HG03342 (cell line): Measurements from ENCODE around the gene LSM12.
"Not testable (repeated sequence)": the region's sequence is repeated elsewhere in the genome, so short reads cannot be mapped to it uniquely, and the experiment has no call there.

Experiments used
- ATAC-seq: cut with Tn5 transposase; IDR thresholded peaks from one replicate; pipeline ENCODE4 v1.9.1; 2021; ENCODE audit warnings: mild to moderate bottlenecking, moderate library complexity; ENCODE audit not compliant: unreplicated experiment

Gene LSM12

GRCh38 chr17:44076716-44077594 lies 10.5 kb upstream of the LSM12 start:
- no peak for ATAC-seq

DNA sequence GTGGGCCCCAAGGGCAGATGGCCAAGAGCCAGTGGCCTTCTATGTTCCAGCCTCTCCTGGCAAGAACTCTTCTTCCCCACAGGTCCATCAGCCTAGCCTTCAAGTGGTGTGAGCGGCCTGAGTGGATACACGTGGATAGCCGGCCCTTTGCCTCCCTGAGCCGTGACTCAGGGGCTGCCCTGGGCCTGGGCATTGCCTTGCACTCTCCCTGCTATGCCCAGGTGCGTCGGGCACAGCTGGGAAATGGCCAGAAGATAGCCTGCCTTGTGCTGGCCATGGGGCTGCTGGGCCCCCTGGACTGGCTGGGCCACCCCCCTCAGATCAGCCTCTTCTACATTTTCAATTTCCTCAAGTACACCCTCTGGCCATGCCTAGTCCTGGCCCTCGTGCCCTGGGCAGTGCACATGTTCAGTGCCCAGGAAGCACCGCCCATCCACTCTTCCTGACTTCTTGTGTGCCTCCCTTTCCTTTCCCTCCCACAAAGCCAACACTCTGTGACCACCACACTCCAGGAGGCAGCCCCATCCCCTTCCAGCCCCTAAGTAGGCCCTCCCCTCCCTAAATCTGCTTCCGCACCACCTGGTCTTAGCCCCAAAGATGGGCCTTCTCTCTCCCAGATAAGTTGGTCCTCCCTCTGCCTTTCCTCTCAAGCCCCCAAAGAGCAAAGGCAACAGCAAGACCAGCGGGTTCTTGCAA lies 9.3 kb upstream of the LSM12 start:
- no peak for ATAC-seq

DNA sequence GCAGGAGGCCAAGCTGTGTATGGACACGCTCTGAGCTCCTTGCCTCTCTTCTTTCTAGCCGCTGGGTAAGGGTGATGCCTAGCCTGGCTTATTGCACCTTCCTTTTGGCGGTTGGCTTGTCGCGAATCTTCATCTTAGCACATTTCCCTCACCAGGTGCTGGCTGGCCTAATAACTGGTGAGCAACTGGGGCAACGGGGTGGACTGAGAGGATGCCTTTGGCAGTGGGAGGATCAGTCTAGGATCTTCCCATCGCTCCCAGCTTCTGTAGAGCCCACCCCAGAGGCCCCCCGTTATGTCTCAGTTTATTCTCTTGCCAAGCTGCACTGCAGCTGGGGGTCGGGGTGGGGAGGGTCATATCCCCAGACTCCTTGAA lies 8.4 kb upstream of the LSM12 start:
- no peak for ATAC-seq

- ATAC-seq: no peak
Measured at GRCh38 chr17:44074231-44074910, 7.9 kb upstream of the LSM12 start.

- no peak for ATAC-seq
Measured at GRCh38 chr17:44071772-44072171, 5.3 kb upstream of the LSM12 start.

- no peak for ATAC-seq
Measured at GRCh38 chr17:44071198-44071520, 4.7 kb upstream of the LSM12 start.

DNA sequence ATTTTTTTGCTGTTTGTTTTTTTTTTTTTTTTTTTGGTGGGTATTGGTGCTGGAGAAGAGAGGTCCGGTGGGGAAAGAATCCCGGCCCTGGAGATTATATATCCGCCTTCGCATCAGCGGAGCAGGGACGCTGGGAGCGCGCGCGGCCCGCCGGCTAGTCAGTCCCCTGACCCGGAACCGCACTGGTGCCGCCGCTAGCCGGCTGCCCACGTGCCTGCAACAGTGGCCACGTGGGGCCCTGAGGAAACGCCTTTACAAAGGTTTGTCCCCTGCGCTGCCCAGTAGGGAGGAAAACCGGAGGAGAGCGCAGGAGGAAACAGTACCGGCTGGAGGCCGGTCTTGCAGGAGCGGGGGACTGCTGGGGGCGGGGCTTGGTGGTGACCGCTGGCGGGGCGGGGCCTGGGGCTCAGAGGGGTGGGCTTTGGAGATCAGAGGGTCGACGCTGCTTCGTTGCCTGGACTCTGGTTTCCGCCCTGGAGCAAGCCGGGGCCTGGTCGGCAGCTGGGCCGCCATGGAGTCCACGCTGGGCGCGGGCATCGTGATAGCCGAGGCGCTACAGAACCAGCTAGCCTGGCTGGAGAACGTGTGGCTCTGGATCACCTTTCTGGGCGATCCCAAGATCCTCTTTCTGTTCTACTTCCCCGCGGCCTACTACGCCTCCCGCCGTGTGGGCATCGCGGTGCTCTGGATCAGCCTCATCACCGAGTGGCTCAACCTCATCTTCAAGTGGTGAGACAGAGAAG lies 4.2 kb upstream of the LSM12 start, which contains the start of gene G6PC3:
G6PC3 (plus strand) TSS at position 281 of the 743 bp plus-strand sequence; CDS start at position 512, 231 bp downstream.
- peak; percentile 63 for ATAC-seq

GRCh38 chr17:44069974-44070454 lies 3.5 kb upstream of the LSM12 start:
- peak; percentile 6 for ATAC-seq

DNA sequence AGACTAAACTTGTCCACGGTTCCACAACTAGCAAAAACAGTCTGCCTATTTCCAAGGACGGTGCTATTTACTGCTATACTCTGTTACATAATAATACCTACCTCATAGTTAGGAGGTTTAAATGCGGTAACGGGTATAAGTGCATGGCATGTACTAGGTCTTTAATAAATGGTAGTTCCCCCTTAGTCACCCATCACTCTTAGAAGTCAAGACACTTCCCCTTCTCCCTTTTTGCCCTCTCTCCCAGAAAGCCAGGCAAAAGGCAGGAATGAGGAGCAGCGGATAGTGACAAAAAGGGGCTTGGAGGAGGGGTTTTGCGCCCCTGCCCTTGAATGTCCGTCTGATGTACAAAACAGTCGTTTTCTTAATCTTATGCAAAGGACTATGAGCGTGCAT lies 1.1 kb upstream of the LSM12 start:
- ATAC-seq: no peak

- no peak for ATAC-seq
Measured at GRCh38 chr17:44065668-44066203, 735 bp downstream of the LSM12 start.

DNA sequence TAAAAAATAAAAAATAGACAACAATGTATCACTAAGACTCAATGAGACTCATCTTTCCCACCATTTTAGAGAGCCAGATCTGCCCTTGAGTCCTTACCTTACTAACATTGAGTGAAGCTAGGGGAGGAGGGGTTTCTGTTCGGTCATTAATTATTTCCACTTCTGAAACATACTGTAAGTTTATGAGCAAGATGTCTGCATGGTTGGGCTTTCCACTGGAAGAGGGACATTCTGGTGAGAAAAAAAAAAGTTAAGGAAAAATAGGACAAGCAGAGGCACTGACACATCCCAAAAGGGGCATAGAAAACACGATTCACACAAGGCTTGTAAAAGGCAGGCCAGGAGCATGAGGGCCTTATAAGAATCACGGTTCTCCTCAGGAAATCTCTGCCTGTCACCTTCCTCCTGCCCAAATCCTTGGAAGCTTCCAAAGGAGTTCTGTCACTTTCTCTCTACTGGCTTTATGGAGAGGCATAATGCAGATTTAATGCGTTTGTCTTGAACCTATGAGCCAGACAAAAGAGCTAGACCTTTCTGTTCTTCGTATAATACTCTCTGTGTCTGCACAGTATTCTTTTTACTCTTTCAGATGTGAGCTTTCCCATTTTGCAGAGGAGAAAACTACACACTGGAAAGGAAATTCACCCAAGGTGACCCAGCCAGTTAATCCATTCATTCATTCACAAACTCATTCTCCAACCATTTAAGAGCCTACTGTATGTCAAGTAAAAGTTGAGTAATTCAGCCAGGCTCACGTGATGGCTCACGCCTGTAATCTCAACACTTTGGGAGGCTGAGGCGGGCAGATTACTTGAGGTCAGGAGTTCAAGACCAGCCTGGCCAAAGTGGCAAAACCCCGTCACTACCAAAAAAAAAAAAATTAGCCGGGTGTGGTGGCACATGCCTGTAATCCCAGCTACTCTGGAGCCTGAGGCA lies 2.5 kb downstream of the LSM12 start:
- no peak for ATAC-seq

GRCh38 chr17:44062871-44063270 lies 3.6 kb downstream of the LSM12 start:
- ATAC-seq: no peak

DNA sequence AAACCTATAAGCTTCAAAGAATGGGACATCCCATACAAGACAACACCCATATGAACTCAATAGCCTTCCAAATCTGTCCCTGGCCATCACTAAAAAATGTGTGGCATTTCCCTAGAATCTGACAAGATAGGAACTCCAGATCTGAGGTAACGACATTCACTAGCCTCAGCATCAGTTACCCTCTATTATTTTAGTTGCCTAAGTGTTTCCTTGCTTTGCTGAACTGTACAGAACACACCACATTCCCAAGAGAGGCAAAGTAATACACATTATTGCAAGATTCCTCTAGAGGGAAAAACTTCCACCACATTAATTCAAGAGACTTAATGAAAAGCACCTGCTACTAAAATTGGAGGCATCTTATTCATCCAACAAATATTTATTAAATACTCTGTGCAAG lies 5.0 kb downstream of the LSM12 start:
- ATAC-seq: no peak

DNA sequence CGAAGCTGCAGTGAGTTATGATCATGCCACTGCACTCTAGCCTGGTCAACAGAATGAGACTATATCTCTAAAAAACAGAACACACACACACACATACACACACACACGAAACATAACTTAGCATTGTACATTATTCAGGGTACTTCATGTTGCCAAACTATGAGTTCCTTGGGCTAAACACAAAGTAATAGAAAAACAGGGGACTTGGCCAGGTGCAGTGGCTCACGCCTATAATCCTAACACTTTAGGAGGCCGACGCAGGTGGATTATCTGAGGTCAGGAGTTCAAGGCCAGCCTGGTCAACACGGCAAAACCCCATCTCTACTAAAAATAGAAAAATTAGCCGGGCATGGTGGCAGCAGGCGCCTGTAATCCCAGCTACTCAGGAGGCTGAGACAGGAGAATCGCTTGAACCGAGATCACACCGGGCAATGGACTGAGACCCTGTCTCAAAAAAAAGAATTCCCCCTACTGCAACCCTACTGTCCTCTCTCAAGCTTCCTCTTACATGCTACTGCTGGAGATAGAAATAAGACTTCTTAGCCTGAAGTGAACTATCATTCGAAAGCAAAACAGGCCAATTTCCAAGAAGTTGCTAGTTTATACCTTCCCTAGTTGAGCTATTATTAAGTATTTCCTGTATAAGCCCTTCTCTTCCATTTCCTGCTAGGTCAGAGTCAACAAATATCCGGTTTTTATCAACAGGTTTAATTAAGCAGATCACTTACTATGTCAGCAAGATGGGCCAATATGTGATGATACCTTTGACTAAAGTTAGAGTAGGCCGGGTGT lies 7.2 kb downstream of the LSM12 start:
- no peak for ATAC-seq

DNA sequence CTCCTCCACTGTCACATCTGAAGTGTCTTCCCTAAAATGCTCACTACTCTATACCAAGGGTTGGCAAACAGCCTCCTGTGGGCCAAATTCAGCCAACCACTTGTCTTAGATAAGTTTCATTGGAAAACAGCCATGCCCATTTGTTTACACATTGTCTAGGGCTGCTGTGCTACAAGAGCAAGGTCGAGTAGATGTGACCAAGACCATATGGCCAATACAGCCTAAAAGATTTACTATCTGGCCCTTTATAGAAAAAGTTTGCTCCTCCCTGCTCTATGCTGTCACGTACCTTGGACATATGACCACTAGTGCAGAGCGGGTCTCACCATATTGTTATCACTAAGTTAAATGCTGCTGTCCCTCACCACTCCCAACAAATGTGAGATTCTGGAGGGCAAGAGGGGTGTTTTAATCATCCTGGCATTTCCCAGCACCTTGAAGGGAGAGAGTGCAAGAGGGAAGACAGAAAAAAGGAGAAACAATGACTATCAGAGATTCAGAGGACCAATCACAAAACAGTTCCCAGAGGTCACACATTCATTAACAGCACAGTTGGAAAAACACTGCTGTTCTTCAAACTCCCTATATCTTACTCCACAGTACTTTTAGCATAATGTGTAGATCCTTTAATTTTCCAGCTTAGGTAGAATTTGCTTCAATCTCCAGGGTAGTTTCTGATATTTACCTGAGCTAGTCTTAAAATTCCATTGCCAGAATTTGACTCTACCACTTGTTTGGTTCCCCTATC lies 13.2 kb downstream of the LSM12 start:
- no peak for ATAC-seq

DNA sequence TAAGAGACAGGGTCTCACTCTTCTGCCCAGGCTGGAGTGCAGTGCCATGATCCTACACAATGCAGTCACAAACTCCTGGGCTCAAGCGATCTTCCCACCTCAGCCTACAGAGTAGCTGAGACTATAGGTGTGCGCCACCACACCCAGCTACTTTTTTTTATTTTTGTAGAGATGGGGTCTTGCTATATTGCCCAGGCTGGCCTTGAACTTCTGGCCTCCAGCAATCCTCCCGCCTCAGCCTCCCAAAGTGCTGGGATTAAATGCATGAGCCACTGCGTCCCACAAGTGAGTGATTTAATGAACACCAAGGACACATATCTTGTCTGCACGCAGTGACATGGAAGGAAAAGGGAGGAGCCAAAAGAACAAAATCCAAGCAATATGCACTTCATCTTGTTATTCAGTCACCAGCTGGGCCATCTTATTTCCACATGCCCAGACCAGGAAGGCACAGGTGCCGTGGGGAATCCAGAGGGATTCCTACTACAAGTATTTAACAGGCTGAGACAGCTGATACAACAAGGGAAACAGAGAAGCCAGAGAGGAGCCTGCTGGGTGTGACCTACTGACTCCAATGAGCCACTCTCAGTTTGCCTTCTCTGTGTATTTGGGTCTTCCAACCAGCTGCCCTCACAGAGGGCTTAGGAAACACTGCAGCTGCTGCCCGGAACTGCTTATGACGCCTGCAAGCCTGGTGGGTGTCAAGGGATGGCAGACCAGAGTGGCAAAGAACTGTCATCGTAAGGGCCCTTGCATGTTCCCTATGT lies 17.0 kb downstream of the LSM12 start:
- ATAC-seq: no peak

DNA sequence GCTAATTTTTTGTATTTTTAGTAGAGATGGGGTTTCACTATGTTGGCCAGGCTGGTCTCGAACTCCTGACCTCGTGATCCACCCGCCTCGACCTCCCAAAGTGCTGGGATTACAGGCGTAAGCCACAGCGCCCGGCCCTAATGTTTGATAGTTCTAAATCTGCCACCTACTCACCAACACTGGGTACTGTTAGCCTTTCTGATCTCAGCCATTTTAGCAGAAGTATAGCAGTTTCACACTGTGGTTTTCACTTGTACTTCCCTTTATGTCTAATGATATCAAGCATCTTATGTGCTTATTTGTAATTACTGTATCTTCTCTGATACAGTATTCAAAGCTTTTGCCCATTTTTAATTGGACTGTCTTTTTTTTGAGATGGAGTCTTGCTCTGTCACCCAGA lies 19.6 kb downstream of the LSM12 start:
- ATAC-seq: not testable (repeated sequence)
